ENCODE data around the gene NR3C2. TPM values are rescaled to one million over a fixed set of nuclear protein-coding genes. Genes with fewer than 3 reads are reported as not detected.

NR3C2 gene
- total and polyA plus RNA-seq, 8 donors = 2.0 to 36.4 (median 16.9) TPM

GRCh38 chr4:148145475-148145874 lies 296.7 kb downstream of the NR3C2 start:
- TF ChIP-seq EP300 (IDR thresholded peaks at IDR 0.05) (no peak), CTCF (IDR thresholded peaks at IDR 0.05) (no peak), POLR2AphosphoS5 (IDR thresholded peaks at IDR 0.05) (no peak), POLR2A (IDR thresholded peaks at IDR 0.05) (no peak)
- peaks cover 0 to 23% (median 20%) of the 10 kb centered on the region in 4 donors for H3K36me3 ChIP-seq
- no peak overlapping the region for H3K4me3 ChIP-seq
- WGBS, 5 donors = 87 to 95% (median 94%) methylated on average over 6 of the region's 6 CpGs
- H3K27ac ChIP-seq = no peak overlapping the region
- intact Hi-C loops (cut with DNase I; ENCODE audit: low total_unique reads) = no loop called here
- H3K9me3 ChIP-seq = no peaks in the 10 kb centered on the region
- no peaks in the 10 kb centered on the region for H3K27me3 ChIP-seq
- no peaks in the 10 kb centered on the region for H3K4me1 ChIP-seq
- DNase-seq = no peak

GRCh38 chr4:148143174-148143573 lies 299.0 kb downstream of the NR3C2 start:
- Histone ChIP-seq H3K27ac (no peak overlapping the region), H3K9me3 (no peaks in the 10 kb centered on the region), H3K36me3 (peaks cover 0 to 28% (median 24%) of the 10 kb centered on the region in 4 donors), H3K4me3 (no peak overlapping the region), H3K27me3 (no peaks in the 10 kb centered on the region), H3K4me1 (no peaks in the 10 kb centered on the region)
- 69 to 97% (median 84%) methylated on average over 4 of the region's 4 CpGs for WGBS, 5 donors
- DNase-seq = no peak
- intact Hi-C loops (cut with DNase I; ENCODE audit: low total_unique reads) = no loop called here
- no peak for TF ChIP-seq CTCF (IDR thresholded peaks at IDR 0.05)
- TF ChIP-seq POLR2AphosphoS5 (IDR thresholded peaks at IDR 0.05) = no peak
- no peak for TF ChIP-seq EP300 (IDR thresholded peaks at IDR 0.05)
- TF ChIP-seq POLR2A (IDR thresholded peaks at IDR 0.05) = no peak

- no peak for DNase-seq
- no peak for TF ChIP-seq CTCF (IDR thresholded peaks at IDR 0.05)
- no peak for TF ChIP-seq POLR2AphosphoS5 (IDR thresholded peaks at IDR 0.05)
- TF ChIP-seq EP300 (IDR thresholded peaks at IDR 0.05) = no peak
- no peak for TF ChIP-seq POLR2A (IDR thresholded peaks at IDR 0.05)
- WGBS, 5 donors = 78 to 95% (median 90%) methylated on average over 3 of the region's 3 CpGs
- H3K27me3 ChIP-seq = no peaks in the 10 kb centered on the region
- H3K4me3 ChIP-seq = no peak overlapping the region
- H3K9me3 ChIP-seq = no peaks in the 10 kb centered on the region
- intact Hi-C loops (cut with DNase I; ENCODE audit: low total_unique reads) = no loop called here
- peaks cover 0 to 28% (median 22%) of the 10 kb centered on the region in 4 donors for H3K36me3 ChIP-seq
- no peak overlapping the region for H3K27ac ChIP-seq
- H3K4me1 ChIP-seq = no peaks in the 10 kb centered on the region
Measured at GRCh38 chr4:148141501-148141900, 300.7 kb downstream of the NR3C2 start.

GRCh38 chr4:148126825-148127224 lies 315.4 kb downstream of the NR3C2 start:
- peaks cover 5 to 31% (median 23%) of the 10 kb centered on the region in 4 donors for H3K9me3 ChIP-seq
- no peak for TF ChIP-seq CTCF (IDR thresholded peaks at IDR 0.05)
- intact Hi-C loops (cut with DNase I; ENCODE audit: low total_unique reads) = no loop called here
- no peak overlapping the region for H3K27ac ChIP-seq
- WGBS, 5 donors = 68 to 84% (median 74%) methylated on average over 1 of the region's 1 CpG
- no peaks in the 10 kb centered on the region for H3K4me1 ChIP-seq
- DNase-seq = no peak
- no peaks in the 10 kb centered on the region for H3K27me3 ChIP-seq
- no peak overlapping the region for H3K4me3 ChIP-seq
- H3K36me3 ChIP-seq = peaks cover 0 to 5% (median 0%) of the 10 kb centered on the region in 4 donors

All from stomach (tissue), 9 donors.